ENCODE measurements around the gene XYLT2.
A peak's percentile ranks its signal among the peaks of the same experiment; 100 is the strongest.

Gene XYLT2

GRCh38 chr17:50348522-50349242 lies 2.8 kb downstream of the XYLT2 start:
- DNase-seq (ENCODE audit: low spot score), result peak; percentile 51

GRCh38 chr17:50349243-50349600 lies 3.3 kb downstream of the XYLT2 start:
- no peak for DNase-seq (ENCODE audit: low spot score)

GRCh38 chr17:50350733-50351132 lies 4.8 kb downstream of the XYLT2 start:
- DNase-seq (ENCODE audit: low spot score), result no peak

- no peak for DNase-seq (ENCODE audit: low spot score)
Observed at GRCh38 chr17:50352072-50352692, 6.3 kb downstream of the XYLT2 start.

GRCh38 chr17:50352693-50353599 lies 7.0 kb downstream of the XYLT2 start:
- no peak for DNase-seq (ENCODE audit: low spot score)

- DNase-seq (ENCODE audit: low spot score), result no peak
Observed at GRCh38 chr17:50353600-50354195, 7.8 kb downstream of the XYLT2 start.

GRCh38 chr17:50354198-50354597 lies 8.3 kb downstream of the XYLT2 start:
- DNase-seq (ENCODE audit: low spot score), result no peak

- no peak for DNase-seq (ENCODE audit: low spot score)
Observed at GRCh38 chr17:50354776-50355175, 8.8 kb downstream of the XYLT2 start.

GRCh38 chr17:50355336-50355700 lies 9.4 kb downstream of the XYLT2 start:
- DNase-seq (ENCODE audit: low spot score), result no peak

- DNase-seq (ENCODE audit: low spot score), result no peak
Observed at GRCh38 chr17:50355701-50356341, 9.9 kb downstream of the XYLT2 start.

- DNase-seq (ENCODE audit: low spot score), result no peak
Observed at GRCh38 chr17:50356418-50356817, 10.5 kb downstream of the XYLT2 start.

GRCh38 chr17:50356892-50357510 lies 11.1 kb downstream of the XYLT2 start:
- DNase-seq (ENCODE audit: low spot score), result no peak

- no peak for DNase-seq (ENCODE audit: low spot score)
Observed at GRCh38 chr17:50358177-50358576, 12.3 kb downstream of the XYLT2 start.

GRCh38 chr17:50359005-50359699 lies 13.2 kb downstream of the XYLT2 start:
- no peak for DNase-seq (ENCODE audit: low spot score)

GRCh38 chr17:50359998-50360461 lies 14.1 kb downstream of the XYLT2 start:
- no peak for DNase-seq (ENCODE audit: low spot score)

GRCh38 chr17:50360486-50361115 lies 14.7 kb downstream of the XYLT2 start:
- no peak for DNase-seq (ENCODE audit: low spot score)

- peak; percentile 89 for DNase-seq (ENCODE audit: low spot score)
Observed at GRCh38 chr17:50361561-50362480, 15.9 kb downstream of the XYLT2 start.

GRCh38 chr17:50362661-50363060 lies 16.7 kb downstream of the XYLT2 start:
- no peak for DNase-seq (ENCODE audit: low spot score)
